ENCODE measurements around the gene MMP13.
A peak's percentile ranks its signal among the peaks of the same experiment; 100 is the strongest.

MMP13 gene

GRCh38 chr11:102934735-102935134 lies 20.8 kb downstream of the MMP13 start:
- Histone ChIP-seq H3K18ac (ENCODE audit: low read length) (no peak overlapping the region), H3K23ac (ENCODE audit: low read length) (no peak overlapping the region), H2BK15ac (replicated peaks; ENCODE audit: low read depth) (no peak overlapping the region), H4K5ac (ENCODE audit: low read length) (no peak overlapping the region), H3K9ac (ENCODE audit: low read length) (no peak overlapping the region), H3K27me3 (ENCODE audit: insufficient read depth, low read length, poor library complexity) (no peaks in the 10 kb centered on the region), H3K4me2 (ENCODE audit: low read length) (no peak overlapping the region), H2BK5ac (ENCODE audit: low read length) (no peak overlapping the region), H3K4me3 (ENCODE audit: low read length) (no peak overlapping the region), H4K8ac (ENCODE audit: low read depth, low read length) (no peak overlapping the region), H3K4me1 (ENCODE audit: control insufficient read depth, low read depth, low read length) (no peaks in the 10 kb centered on the region), H3K79me2 (ENCODE audit: control insufficient read depth, insufficient read depth, low read length) (no peaks in the 10 kb centered on the region), H3K27ac (ENCODE audit: low read depth, low read length) (no peak overlapping the region), H2AK5ac (ENCODE audit: low read length) (no peak overlapping the region), H3K4ac (ENCODE audit: low read depth, low read length) (no peak overlapping the region), H3K56ac (ENCODE audit: low read length) (no peak overlapping the region), H3K36me3 (ENCODE audit: control insufficient read depth, insufficient read depth, low read length) (no peaks in the 10 kb centered on the region), H2BK120ac (ENCODE audit: low read depth, low read length) (no peak overlapping the region), H3K79me1 (ENCODE audit: low read length) (no peaks in the 10 kb centered on the region)
- no CpG with 5 or more reads among the region's 4 CpGs for WGBS (ENCODE audit: extremely low coverage, insufficient coverage, low lambda C conversion rate)
- DNase-seq: peak; percentile 3

- no CpG with 5 or more reads among the region's 3 CpGs for WGBS (ENCODE audit: extremely low coverage, insufficient coverage, low lambda C conversion rate)
- no peak overlapping the region for H4K8ac ChIP-seq (ENCODE audit: low read depth, low read length)
- H3K23ac ChIP-seq (ENCODE audit: low read length): no peak overlapping the region
- H3K4ac ChIP-seq (ENCODE audit: low read depth, low read length): no peak overlapping the region
- no peak overlapping the region for H3K4me3 ChIP-seq (ENCODE audit: low read length)
- no peak overlapping the region for H3K27ac ChIP-seq (ENCODE audit: low read depth, low read length)
- no peak overlapping the region for H2BK120ac ChIP-seq (ENCODE audit: low read depth, low read length)
- no peaks in the 10 kb centered on the region for H3K4me1 ChIP-seq (ENCODE audit: control insufficient read depth, low read depth, low read length)
- no peak overlapping the region for H2BK5ac ChIP-seq (ENCODE audit: low read length)
- H3K36me3 ChIP-seq (ENCODE audit: control insufficient read depth, insufficient read depth, low read length): no peaks in the 10 kb centered on the region
- no peak overlapping the region for H3K56ac ChIP-seq (ENCODE audit: low read length)
- no peaks in the 10 kb centered on the region for H3K79me2 ChIP-seq (ENCODE audit: control insufficient read depth, insufficient read depth, low read length)
- H4K5ac ChIP-seq (ENCODE audit: low read length): no peak overlapping the region
- no peak overlapping the region for H2AK5ac ChIP-seq (ENCODE audit: low read length)
- H3K27me3 ChIP-seq (ENCODE audit: insufficient read depth, low read length, poor library complexity): no peaks in the 10 kb centered on the region
- no peaks in the 10 kb centered on the region for H3K79me1 ChIP-seq (ENCODE audit: low read length)
- no peak overlapping the region for H3K18ac ChIP-seq (ENCODE audit: low read length)
- DNase-seq: peak; percentile 28
- H2BK15ac ChIP-seq (replicated peaks; ENCODE audit: low read depth): no peak overlapping the region
- H3K4me2 ChIP-seq (ENCODE audit: low read length): no peak overlapping the region
- no peak overlapping the region for H3K9ac ChIP-seq (ENCODE audit: low read length)
Observed at GRCh38 chr11:102933627-102934026, 21.9 kb downstream of the MMP13 start.

- H3K9ac ChIP-seq (ENCODE audit: low read length): no peak overlapping the region
- no peak overlapping the region for H3K4me3 ChIP-seq (ENCODE audit: low read length)
- H3K4me1 ChIP-seq (ENCODE audit: control insufficient read depth, low read depth, low read length): no peaks in the 10 kb centered on the region
- no peak overlapping the region for H3K23ac ChIP-seq (ENCODE audit: low read length)
- no peak overlapping the region for H4K8ac ChIP-seq (ENCODE audit: low read depth, low read length)
- no peak overlapping the region for H3K18ac ChIP-seq (ENCODE audit: low read length)
- H3K27ac ChIP-seq (ENCODE audit: low read depth, low read length): no peak overlapping the region
- no peak overlapping the region for H2BK15ac ChIP-seq (replicated peaks; ENCODE audit: low read depth)
- no peak overlapping the region for H3K4ac ChIP-seq (ENCODE audit: low read depth, low read length)
- no peaks in the 10 kb centered on the region for H3K36me3 ChIP-seq (ENCODE audit: control insufficient read depth, insufficient read depth, low read length)
- no peak overlapping the region for H3K56ac ChIP-seq (ENCODE audit: low read length)
- H3K4me2 ChIP-seq (ENCODE audit: low read length): no peak overlapping the region
- H2BK5ac ChIP-seq (ENCODE audit: low read length): no peak overlapping the region
- H3K27me3 ChIP-seq (ENCODE audit: insufficient read depth, low read length, poor library complexity): no peaks in the 10 kb centered on the region
- no peaks in the 10 kb centered on the region for H3K79me2 ChIP-seq (ENCODE audit: control insufficient read depth, insufficient read depth, low read length)
- WGBS (ENCODE audit: extremely low coverage, insufficient coverage, low lambda C conversion rate): no CpG with 5 or more reads among the region's 7 CpGs
- H2AK5ac ChIP-seq (ENCODE audit: low read length): no peak overlapping the region
- no peak for DNase-seq
- no peak overlapping the region for H4K5ac ChIP-seq (ENCODE audit: low read length)
- no peak overlapping the region for H2BK120ac ChIP-seq (ENCODE audit: low read depth, low read length)
- H3K79me1 ChIP-seq (ENCODE audit: low read length): no peaks in the 10 kb centered on the region
Observed at GRCh38 chr11:102932678-102933077, 22.9 kb downstream of the MMP13 start.

GRCh38 chr11:102930451-102930850 lies 25.1 kb downstream of the MMP13 start:
- H3K4me3 ChIP-seq (ENCODE audit: low read length): no peak overlapping the region
- no peak overlapping the region for H3K4ac ChIP-seq (ENCODE audit: low read depth, low read length)
- no peak overlapping the region for H2BK120ac ChIP-seq (ENCODE audit: low read depth, low read length)
- H3K36me3 ChIP-seq (ENCODE audit: control insufficient read depth, insufficient read depth, low read length): no peaks in the 10 kb centered on the region
- H2AK5ac ChIP-seq (ENCODE audit: low read length): no peak overlapping the region
- DNase-seq: no peak
- no peaks in the 10 kb centered on the region for H3K4me1 ChIP-seq (ENCODE audit: control insufficient read depth, low read depth, low read length)
- H4K8ac ChIP-seq (ENCODE audit: low read depth, low read length): no peak overlapping the region
- H3K4me2 ChIP-seq (ENCODE audit: low read length): no peak overlapping the region
- no peaks in the 10 kb centered on the region for H3K79me1 ChIP-seq (ENCODE audit: low read length)
- no peaks in the 10 kb centered on the region for H3K27me3 ChIP-seq (ENCODE audit: insufficient read depth, low read length, poor library complexity)
- no peak overlapping the region for H2BK15ac ChIP-seq (replicated peaks; ENCODE audit: low read depth)
- H3K56ac ChIP-seq (ENCODE audit: low read length): no peak overlapping the region
- no peak overlapping the region for H4K5ac ChIP-seq (ENCODE audit: low read length)
- H3K9ac ChIP-seq (ENCODE audit: low read length): no peak overlapping the region
- no peak overlapping the region for H3K27ac ChIP-seq (ENCODE audit: low read depth, low read length)
- no peak overlapping the region for H2BK5ac ChIP-seq (ENCODE audit: low read length)
- H3K79me2 ChIP-seq (ENCODE audit: control insufficient read depth, insufficient read depth, low read length): no peaks in the 10 kb centered on the region
- H3K23ac ChIP-seq (ENCODE audit: low read length): no peak overlapping the region
- no peak overlapping the region for H3K18ac ChIP-seq (ENCODE audit: low read length)

- H3K4me1 ChIP-seq (ENCODE audit: control insufficient read depth, low read depth, low read length): no peaks in the 10 kb centered on the region
- no peaks in the 10 kb centered on the region for H3K79me1 ChIP-seq (ENCODE audit: low read length)
- H2BK5ac ChIP-seq (ENCODE audit: low read length): no peak overlapping the region
- H3K27me3 ChIP-seq (ENCODE audit: insufficient read depth, low read length, poor library complexity): no peaks in the 10 kb centered on the region
- no peak overlapping the region for H3K23ac ChIP-seq (ENCODE audit: low read length)
- H2BK120ac ChIP-seq (ENCODE audit: low read depth, low read length): no peak overlapping the region
- no peaks in the 10 kb centered on the region for H3K79me2 ChIP-seq (ENCODE audit: control insufficient read depth, insufficient read depth, low read length)
- H3K18ac ChIP-seq (ENCODE audit: low read length): no peak overlapping the region
- no peak overlapping the region for H3K27ac ChIP-seq (ENCODE audit: low read depth, low read length)
- no peak overlapping the region for H3K4me3 ChIP-seq (ENCODE audit: low read length)
- H3K4ac ChIP-seq (ENCODE audit: low read depth, low read length): no peak overlapping the region
- WGBS (ENCODE audit: extremely low coverage, insufficient coverage, low lambda C conversion rate): no CpG with 5 or more reads among the region's 1 CpG
- H3K36me3 ChIP-seq (ENCODE audit: control insufficient read depth, insufficient read depth, low read length): no peaks in the 10 kb centered on the region
- H2AK5ac ChIP-seq (ENCODE audit: low read length): no peak overlapping the region
- H2BK15ac ChIP-seq (replicated peaks; ENCODE audit: low read depth): no peak overlapping the region
- no peak overlapping the region for H4K8ac ChIP-seq (ENCODE audit: low read depth, low read length)
- no peak overlapping the region for H3K4me2 ChIP-seq (ENCODE audit: low read length)
- H3K56ac ChIP-seq (ENCODE audit: low read length): no peak overlapping the region
- no peak overlapping the region for H3K9ac ChIP-seq (ENCODE audit: low read length)
- no peak for DNase-seq
- H4K5ac ChIP-seq (ENCODE audit: low read length): no peak overlapping the region
Observed at GRCh38 chr11:102929972-102930371, 25.6 kb downstream of the MMP13 start.

GRCh38 chr11:102929166-102929565 lies 26.4 kb downstream of the MMP13 start:
- H3K79me2 ChIP-seq (ENCODE audit: control insufficient read depth, insufficient read depth, low read length): no peaks in the 10 kb centered on the region
- H3K36me3 ChIP-seq (ENCODE audit: control insufficient read depth, insufficient read depth, low read length): no peaks in the 10 kb centered on the region
- no peaks in the 10 kb centered on the region for H3K79me1 ChIP-seq (ENCODE audit: low read length)
- H2BK15ac ChIP-seq (replicated peaks; ENCODE audit: low read depth): no peak overlapping the region
- H3K27ac ChIP-seq (ENCODE audit: low read depth, low read length): no peak overlapping the region
- H3K56ac ChIP-seq (ENCODE audit: low read length): no peak overlapping the region
- no peak overlapping the region for H3K23ac ChIP-seq (ENCODE audit: low read length)
- no peak overlapping the region for H3K4me2 ChIP-seq (ENCODE audit: low read length)
- H4K8ac ChIP-seq (ENCODE audit: low read depth, low read length): no peak overlapping the region
- no peak for DNase-seq
- no peak overlapping the region for H2AK5ac ChIP-seq (ENCODE audit: low read length)
- H3K9ac ChIP-seq (ENCODE audit: low read length): no peak overlapping the region
- H3K4ac ChIP-seq (ENCODE audit: low read depth, low read length): no peak overlapping the region
- WGBS (ENCODE audit: extremely low coverage, insufficient coverage, low lambda C conversion rate): no CpG with 5 or more reads among the region's 3 CpGs
- H3K18ac ChIP-seq (ENCODE audit: low read length): no peak overlapping the region
- no peak overlapping the region for H2BK120ac ChIP-seq (ENCODE audit: low read depth, low read length)
- no peak overlapping the region for H4K5ac ChIP-seq (ENCODE audit: low read length)
- H3K4me1 ChIP-seq (ENCODE audit: control insufficient read depth, low read depth, low read length): no peaks in the 10 kb centered on the region
- H3K27me3 ChIP-seq (ENCODE audit: insufficient read depth, low read length, poor library complexity): no peaks in the 10 kb centered on the region
- H2BK5ac ChIP-seq (ENCODE audit: low read length): no peak overlapping the region
- H3K4me3 ChIP-seq (ENCODE audit: low read length): no peak overlapping the region

Measured in mesendoderm (in vitro differentiated cells).